Tibial artery (tissue), 4 donors: ENCODE results near the gene RASSF9.

ENCODE experiments used
- DNase-seq, 2 donors: peaks; one replicate each; pipeline ENCODE4 v3.0.0-alpha.2; 2019
- H3K27ac ChIP-seq, 2 donors: fragments of 200-600 bp; sonication (generic) in 1 of 2; 1 replicate in 1 of 2; 2 replicates in 1 of 2; pipeline ENCODE4 v1.5.1; 2018 to 2019; ENCODE audit warnings: mild to moderate bottlenecking in 1 of 2
- H3K27me3 ChIP-seq, 2 donors: fragments of 200-600 bp; sonication (generic) in 1 of 2; one replicate each; pipeline versions ENCODE4 v1.5.1 to v1.6.0; 2016 to 2019
- H3K36me3 ChIP-seq, 3 donors: fragments of 200-600 bp; sonication (generic) in 2 of 3; one replicate each; pipeline ENCODE4 v1.5.1; 2016 to 2019; ENCODE audit warnings: mild to moderate bottlenecking in 2 of 3
- H3K4me1 ChIP-seq, 4 donors: fragments of 200-600 bp; sonication (generic) in 2 of 4; 1 replicate in 3 of 4; 2 replicates in 1 of 4; pipeline ENCODE4 v1.5.1; 2016 to 2019
- H3K4me3 ChIP-seq, 2 donors: fragments of 200-600 bp; sonication (generic) in 1 of 2; 1 replicate in 1 of 2; 2 replicates in 1 of 2; pipeline ENCODE4 v1.5.1; 2018 to 2019; ENCODE audit warnings: mild to moderate bottlenecking in 2 of 2
- H3K9me3 ChIP-seq, 3 donors: fragments of 200-600 bp; sonication (generic) in 1 of 3; one replicate each; pipeline ENCODE4 v1.5.1; 2016 to 2019
- CTCF ChIP-seq, 2 experiments: fragments of 200-600 bp in 1 of 2; fragments of 450-650 bp in 1 of 2; IDR thresholded peaks; one replicate each; pipeline ENCODE4 v1.5.1; 2017 to 2019; ENCODE audit warnings: antibody characterized with exemption in 2 of 2, mild to moderate bottlenecking in 1 of 2, moderate library complexity in 1 of 2
- intact Hi-C: fragments of 100-400 bp; cut with DNase I; formaldehyde crosslinking; loops from one replicate; pipeline ENCODE4 v1.15.0; 2023; ENCODE audit warnings: low total_unique reads

Gene RASSF9

DNA sequence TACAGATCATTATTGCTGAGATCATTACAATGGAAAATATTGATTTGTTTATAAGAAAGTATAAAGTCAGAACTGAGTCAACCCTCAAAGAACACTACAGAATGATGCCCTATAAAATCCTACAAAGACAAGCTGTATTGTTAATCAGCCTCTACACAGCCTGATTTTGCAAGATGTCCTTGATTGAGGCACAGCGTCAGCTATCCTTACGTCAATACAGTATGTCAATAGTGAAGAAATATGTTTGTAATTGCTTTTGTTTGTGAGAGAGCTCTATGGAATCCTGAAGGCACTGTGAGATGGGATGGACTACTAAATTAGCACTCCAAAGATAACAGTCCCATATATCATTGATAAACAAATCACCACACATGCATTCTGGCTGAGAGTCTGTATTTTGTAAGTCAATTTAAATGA, 70.7 kb downstream of the RASSF9 start:
- H3K27me3 ChIP-seq = no peaks in the 10 kb centered on the region
- no peak overlapping the region for H3K27ac ChIP-seq
- no peaks in the 10 kb centered on the region for H3K36me3 ChIP-seq
- no peaks in the 10 kb centered on the region for H3K4me1 ChIP-seq
- no peak for TF ChIP-seq CTCF (IDR thresholded peaks at IDR 0.05)
- no peaks in the 10 kb centered on the region for H3K9me3 ChIP-seq
- no peak overlapping the region for H3K4me3 ChIP-seq
- DNase-seq = no peak
- intact Hi-C loops = no loop called here

- Histone ChIP-seq H3K9me3 (peaks cover 0 to 12% (median 7%) of the 10 kb centered on the region in 3 donors), H3K27ac (no peak overlapping the region), H3K36me3 (no peaks in the 10 kb centered on the region), H3K27me3 (no peaks in the 10 kb centered on the region), H3K4me1 (no peaks in the 10 kb centered on the region), H3K4me3 (no peak overlapping the region)
- intact Hi-C loops = no loop called here
- no peak for TF ChIP-seq CTCF (IDR thresholded peaks at IDR 0.05)
- no peak for DNase-seq
Measured at GRCh38 chr12:85759623-85760022, 76.6 kb downstream of the RASSF9 start.

DNA sequence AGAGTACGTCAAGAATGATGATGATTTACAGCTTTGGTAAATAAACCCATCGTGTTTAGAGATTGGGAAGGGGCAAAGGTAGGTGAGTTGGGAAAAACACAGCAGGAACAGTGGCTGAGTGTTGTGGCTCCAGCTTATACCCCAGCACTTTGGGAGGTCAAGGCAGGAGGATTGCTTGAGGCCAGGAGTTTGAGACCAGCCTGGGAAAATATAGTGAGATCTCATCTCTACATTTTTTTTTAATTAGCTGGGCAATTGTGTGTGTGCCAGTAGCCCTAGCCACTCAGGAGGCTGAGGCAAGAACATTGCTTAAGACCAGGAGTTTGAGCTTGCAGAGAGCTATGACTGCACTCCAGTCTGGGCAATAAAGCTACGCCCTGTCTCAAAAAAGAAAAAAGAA, 77.1 kb downstream of the RASSF9 start:
- no peak for TF ChIP-seq CTCF (IDR thresholded peaks at IDR 0.05)
- intact Hi-C loops = no loop called here
- H3K4me3 ChIP-seq = no peak overlapping the region
- no peak overlapping the region for H3K27ac ChIP-seq
- H3K36me3 ChIP-seq = no peaks in the 10 kb centered on the region
- H3K27me3 ChIP-seq = no peaks in the 10 kb centered on the region
- no peak for DNase-seq
- peaks cover 0 to 12% (median 7%) of the 10 kb centered on the region in 3 donors for H3K9me3 ChIP-seq
- H3K4me1 ChIP-seq = no peaks in the 10 kb centered on the region

- TF ChIP-seq CTCF (IDR thresholded peaks at IDR 0.05) = no peak
- intact Hi-C loops = no loop called here
Measured at GRCh38 chr12:85755760-85756159, 80.4 kb downstream of the RASSF9 start.

More at GRCh38 chr12:85755760-85756159, 80.4 kb downstream of the RASSF9 start:
- Histone ChIP-seq H3K27ac (no peak overlapping the region), H3K27me3 (no peaks in the 10 kb centered on the region), H3K36me3 (no peaks in the 10 kb centered on the region), H3K4me3 (no peak overlapping the region), H3K9me3 (peaks cover 0 to 12% (median 7%) of the 10 kb centered on the region in 3 donors), H3K4me1 (no peaks in the 10 kb centered on the region)
- DNase-seq = no peak
